Hematopoietic multipotent progenitor cell treated with erythropoietin and hydrocortisone succinate and interleukin-3 and kit ligand, for 6 days (in vitro differentiated cells): ENCODE data around the gene TRNT1.

Experiments
- DNase-seq: peaks from one replicate; pipeline ENCODE4 v3.0.0-alpha.2; 2015

The TRNT1 gene

DNA sequence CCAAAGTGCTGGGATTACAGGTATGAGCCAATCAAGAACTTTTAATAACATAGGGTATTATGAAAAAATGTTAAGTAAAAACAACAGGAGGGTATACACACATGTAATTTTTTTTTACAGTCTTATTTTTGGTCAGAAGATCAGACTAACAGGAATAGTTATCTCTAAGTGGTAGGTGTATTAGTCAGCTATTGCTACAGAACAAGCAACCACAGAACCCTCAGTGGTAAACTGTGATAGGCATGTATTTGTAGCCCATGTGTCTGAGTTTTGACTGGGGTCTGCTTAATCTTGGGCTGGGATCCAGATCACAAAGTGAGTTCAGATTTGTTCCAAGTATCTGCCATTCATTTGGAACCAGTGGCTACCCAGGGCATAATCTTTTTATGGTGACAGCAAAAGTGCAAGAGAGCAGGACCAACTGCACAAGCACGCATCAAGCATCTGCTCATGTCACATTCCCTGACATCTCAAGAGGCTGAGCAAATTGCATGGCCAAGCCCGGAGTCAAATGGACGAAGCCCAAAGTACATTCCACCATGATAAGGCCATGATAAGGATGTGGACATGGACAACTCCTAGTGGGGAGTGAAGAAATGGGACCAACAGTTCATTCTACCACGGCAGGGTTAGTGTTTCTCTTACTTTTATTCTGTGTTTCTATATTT, 13.6 kb upstream of the TRNT1 start:
- DNase-seq = no peak

- no peak for DNase-seq
These were observed 9.1 kb upstream of the TRNT1 start for GRCh38 chr3:3117651-3118050.

GRCh38 chr3:3119393-3119851, 7.3 kb upstream of the TRNT1 start:
- DNase-seq = peak; percentile 27

DNA sequence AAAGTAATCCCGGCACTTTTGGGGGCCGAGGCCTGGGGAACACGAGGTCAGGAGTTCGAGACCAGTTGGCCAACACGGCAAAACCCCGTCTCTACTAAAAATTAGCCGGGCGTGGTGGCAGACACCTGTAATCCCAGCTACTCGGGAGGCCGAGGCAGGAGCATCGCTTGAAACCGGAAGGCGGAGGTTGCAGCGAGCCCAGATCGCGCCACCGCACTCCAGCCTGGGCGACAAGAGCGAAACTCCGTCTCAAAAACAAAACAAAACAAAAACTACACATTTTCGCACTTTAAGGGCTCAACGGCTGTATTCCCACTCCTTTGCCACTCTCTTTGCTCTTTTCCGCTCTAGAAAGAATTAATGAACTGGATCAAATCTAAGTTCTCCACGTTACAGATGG, 763 bp upstream of the TRNT1 start:
- DNase-seq = no peak

GRCh38 chr3:3127432-3128010, 781 bp downstream of the TRNT1 start:
- DNase-seq = peak; percentile 64

DNA sequence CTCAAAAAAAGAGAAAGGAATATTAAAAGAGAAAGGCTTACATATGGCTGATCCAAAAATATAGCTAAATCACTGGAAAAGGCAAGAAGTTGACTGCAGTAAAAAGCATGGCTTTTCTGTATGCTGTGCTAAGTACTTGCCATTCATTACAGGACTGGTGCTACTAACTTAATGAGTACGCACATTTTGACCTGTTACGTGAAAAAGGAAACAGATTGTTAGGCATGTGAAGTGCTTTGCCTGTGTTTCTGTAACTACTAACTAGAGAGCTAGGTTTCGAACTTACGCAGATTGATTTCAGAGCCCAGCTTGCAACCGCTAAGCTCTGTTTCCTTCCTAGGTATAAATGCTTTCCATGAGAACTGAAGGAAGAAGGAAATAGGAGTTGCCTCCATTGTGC, 2.8 kb downstream of the TRNT1 start:
- DNase-seq = no peak

DNA sequence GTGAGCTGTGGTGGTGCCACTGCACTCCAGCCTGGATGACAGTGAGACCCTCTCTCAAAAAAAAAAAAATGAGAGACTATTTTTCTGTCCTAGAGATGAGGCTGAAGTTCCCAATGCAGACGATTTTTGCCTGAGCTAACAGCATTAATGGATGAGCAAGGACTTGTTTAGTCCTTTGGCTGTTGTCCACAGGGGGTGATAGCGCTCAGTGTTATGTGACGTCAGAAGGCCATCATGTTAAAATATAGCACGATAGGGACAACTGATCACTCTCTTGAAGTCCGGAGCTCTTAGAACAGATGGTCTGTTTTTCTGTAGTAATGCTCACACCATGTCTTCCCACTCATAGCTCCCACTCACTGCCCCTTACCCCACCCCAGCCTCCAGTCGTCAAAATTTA, 6.8 kb downstream of the TRNT1 start:
- peak; percentile 29 for DNase-seq

GRCh38 chr3:3134750-3135448, 8.2 kb downstream of the TRNT1 start:
- no peak for DNase-seq

GRCh38 chr3:3137526-3137925, 10.8 kb downstream of the TRNT1 start:
- no peak for DNase-seq

DNA sequence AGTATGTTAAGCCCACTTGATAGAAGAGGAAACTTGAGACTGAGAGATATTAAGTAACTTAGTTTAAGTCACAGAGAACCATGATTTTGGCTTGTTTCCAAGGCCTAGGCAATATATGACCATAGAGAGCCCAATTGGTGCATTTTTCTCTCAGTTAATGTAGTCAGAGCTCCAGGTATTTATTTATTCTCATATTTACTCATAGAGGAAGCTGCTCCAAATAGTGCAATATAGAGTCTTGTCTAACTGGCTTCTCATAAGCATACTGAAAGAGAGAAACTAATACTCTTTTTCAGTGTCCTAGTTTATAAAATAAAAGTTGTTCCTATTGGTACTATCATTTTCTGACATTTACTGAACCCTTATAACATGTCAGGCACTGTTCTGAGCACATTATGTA, 15.2 kb downstream of the TRNT1 start:
- DNase-seq = peak; percentile 29

GRCh38 chr3:3145831-3146230, 19.1 kb downstream of the TRNT1 start:
- DNase-seq = no peak

DNA sequence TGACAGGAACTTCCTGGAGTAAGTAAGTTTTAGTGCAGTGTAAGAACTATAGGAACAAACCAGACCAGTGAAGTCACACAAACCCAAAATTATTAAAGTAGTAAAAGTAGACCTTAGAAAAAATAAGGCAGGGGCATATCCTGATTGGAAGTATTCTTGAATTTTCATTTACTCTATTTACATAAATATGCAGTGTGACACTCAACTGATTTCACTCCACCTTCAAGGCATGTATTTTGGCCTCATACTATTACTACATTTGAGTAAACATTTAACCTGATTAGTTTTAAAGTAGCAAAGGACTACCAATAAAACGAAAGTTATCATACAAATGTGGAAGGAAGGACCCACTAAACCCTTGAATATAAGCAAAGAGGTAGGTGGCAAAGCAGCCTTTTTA, 22.8 kb downstream of the TRNT1 start:
- DNase-seq = no peak

DNA sequence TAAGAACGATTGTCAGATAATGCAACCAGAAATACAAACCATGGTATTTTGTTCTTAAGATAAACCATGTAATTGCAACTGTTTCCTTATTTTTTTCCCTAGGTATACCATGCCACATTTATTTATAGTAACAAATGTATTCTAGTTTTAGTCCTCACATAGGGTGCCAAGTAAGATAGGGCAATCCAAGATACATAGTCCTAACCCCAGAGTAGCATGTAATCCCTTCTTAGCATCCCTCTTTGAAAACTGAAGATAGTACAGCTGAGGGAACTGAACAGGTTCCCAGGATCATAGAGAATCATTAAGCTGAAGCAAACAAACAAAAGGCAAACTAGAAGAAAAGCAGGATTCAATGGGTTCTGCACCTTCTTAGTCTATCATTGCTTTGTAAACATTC, 24.8 kb downstream of the TRNT1 start:
- DNase-seq = no peak

DNA sequence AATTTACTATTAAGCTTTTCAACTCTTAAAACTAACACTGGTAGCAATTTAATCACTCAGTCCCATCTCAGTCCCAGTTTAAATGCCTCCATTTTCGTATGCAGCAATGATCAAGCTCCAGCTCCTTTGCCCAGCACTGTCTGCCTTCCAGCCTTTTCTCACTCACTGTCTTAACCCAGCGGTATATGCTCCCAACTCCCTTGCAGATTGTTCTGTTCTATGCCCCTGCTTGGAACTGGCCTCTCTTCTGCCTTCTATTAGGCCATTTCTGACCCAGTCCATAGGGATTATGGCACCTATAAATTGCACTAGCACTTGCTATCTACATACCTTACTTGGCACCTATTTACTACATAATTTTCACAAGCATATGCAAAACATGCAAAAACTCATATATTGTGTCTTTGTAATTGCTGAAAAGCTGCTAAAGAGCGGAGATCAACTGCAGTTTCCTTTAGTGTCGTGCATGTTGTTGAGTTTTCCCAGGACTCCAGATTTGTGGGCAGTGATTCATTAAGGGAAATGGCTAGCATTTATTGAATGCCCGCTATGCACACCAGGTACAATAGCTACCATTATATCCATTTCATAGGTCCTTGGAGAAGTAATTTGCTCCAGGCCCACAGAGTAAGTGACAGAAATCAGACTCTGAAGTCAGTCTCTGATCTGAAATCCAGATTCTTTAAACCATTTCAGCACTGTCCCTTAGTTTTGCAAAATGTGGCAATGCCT, 28.3 kb downstream of the TRNT1 start:
- DNase-seq = no peak

GRCh38 chr3:3157484-3157883, 30.7 kb downstream of the TRNT1 start:
- no peak for DNase-seq

GRCh38 chr3:3160826-3161225, 34.1 kb downstream of the TRNT1 start:
- DNase-seq = no peak

- DNase-seq = no peak
These were observed 38.5 kb downstream of the TRNT1 start for GRCh38 chr3:3165241-3165640.

DNA sequence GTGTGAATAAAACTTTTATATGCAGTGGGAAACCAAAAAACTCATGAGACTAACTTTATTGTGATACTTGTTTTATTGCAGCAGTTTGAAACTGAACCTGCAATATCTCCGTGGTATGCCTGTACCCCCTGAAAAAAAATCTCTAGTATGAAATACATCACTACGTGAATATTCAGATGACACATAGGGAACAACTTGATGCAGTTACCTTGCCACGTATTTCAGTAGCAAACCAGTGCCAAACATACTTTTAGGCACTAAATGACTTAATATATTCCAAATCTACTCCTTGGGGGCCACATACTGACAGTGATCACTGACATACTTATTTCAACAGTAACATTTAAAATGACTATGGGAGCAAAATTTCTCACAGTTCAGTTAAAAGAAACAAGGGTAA, 38.9 kb downstream of the TRNT1 start:
- no peak for DNase-seq

DNA sequence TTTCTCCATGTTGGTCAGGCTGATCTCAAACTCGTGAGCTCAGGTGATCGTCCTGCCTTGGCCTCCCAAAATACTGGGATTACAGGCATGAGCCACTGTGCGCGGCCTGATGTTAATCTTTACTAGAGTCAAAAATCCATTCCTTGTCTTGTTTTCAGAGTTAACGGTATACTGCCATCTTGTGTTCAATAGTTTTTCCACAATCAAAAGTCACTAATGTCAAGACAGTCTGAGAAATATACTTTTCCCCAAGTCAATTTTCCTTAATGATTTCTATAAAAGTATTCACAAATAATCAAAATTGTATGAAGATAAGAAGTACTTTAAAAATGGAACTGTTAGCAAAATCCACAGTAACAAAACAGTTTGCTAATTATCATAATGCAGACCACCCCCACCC, 44.3 kb downstream of the TRNT1 start:
- peak; percentile 77 for DNase-seq

DNA sequence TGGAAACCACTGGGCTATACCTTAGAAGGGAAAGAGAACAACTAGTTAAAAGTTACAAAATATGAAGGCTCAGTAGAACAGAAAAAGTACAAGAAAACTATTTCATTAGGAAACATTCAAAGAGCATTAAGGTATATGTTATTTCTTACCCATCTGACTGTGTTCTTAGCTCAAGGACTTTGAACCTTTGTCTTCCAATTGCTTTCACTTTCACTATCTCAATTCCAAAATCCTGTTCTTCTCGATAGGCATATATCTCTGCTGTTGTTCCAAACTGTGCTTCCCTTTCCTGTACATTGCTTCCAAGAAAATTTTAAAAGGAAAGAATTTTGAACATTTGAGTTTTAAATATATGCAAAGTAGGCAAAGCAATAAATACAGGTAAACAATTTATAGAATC, 45.9 kb downstream of the TRNT1 start:
- DNase-seq = peak; percentile 18

DNA sequence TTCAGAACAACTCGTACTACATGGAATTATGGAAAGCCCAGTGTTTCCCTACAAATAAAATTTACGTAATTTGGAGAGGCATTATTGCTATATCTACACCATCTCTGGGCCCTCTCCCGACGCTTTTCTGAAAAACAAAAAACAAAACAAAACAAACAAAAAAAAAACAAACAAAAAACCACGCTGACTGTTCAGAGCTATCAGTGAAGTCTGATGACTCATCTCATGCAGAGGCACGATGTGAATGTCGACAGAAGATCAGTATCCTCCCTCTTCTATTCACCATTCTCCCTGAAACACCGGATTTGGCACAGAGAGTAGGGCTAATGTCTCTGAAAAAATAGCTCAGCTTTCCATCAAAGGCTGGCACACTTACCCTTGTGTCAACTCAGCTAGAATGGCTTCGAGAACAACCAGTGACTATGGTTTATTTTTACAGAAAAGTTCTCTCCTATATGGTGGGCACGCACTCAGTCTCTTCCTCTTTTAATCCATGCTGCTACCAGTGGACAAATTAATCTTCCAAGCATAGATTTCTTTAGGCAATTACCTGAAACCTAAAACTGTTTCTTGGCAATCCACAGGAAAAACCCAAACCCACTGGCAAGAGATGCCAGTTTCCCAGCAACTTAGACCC, 51.2 kb downstream of the TRNT1 start:
- peak; percentile 44 for DNase-seq

DNA sequence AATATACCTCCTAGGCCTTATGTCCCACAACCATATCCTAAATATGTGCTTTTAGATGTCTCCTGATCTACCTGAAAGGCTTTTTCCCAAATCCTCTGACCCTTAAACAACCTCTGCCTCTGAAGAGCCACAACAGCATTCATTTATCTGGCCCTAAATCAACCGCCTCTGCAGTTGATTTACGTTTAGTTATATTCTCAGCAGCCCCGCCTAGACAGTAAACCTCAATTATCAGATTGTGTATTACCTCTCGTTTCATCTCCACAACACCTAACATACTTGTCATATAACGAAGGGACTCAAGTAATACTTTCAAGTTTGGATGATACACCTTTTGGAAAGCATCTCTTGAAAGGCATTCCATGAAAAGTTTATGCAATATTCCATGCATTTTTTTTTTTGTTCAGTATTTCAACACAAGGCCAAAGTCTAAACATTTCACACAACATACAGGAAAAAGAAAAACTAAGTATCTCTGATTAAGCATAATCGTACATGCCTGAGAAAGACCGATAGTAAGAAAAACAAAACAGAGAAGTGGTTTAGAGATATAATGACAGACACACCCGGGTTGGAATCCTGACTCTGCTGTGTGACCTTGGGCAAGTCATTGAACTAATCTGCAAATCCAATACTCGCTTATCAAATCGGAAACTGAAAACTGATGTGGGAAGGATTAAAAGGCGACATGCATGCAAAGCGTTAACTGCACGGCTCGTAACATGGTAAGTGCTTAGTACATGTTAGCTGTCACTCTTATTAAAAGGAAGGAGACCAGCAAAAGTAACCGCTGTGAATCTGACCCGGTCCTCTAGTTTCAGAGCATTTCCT, 52.0 kb downstream of the TRNT1 start:
- DNase-seq = peak; percentile 24
